GM21526 (cell line): Measurements from ENCODE around the gene SERPINA6.
"Not testable (repeated sequence)": the region's sequence is repeated elsewhere in the genome, so short reads cannot be mapped to it uniquely, and the experiment has no call there.

ENCODE experiments used
- ATAC-seq: cut with Tn5 transposase; IDR thresholded peaks from one replicate; pipeline ENCODE4 v1.9.1; 2021; ENCODE audit warnings: moderate library complexity; ENCODE audit not compliant: unreplicated experiment, low FRiP score

The SERPINA6 gene

DNA sequence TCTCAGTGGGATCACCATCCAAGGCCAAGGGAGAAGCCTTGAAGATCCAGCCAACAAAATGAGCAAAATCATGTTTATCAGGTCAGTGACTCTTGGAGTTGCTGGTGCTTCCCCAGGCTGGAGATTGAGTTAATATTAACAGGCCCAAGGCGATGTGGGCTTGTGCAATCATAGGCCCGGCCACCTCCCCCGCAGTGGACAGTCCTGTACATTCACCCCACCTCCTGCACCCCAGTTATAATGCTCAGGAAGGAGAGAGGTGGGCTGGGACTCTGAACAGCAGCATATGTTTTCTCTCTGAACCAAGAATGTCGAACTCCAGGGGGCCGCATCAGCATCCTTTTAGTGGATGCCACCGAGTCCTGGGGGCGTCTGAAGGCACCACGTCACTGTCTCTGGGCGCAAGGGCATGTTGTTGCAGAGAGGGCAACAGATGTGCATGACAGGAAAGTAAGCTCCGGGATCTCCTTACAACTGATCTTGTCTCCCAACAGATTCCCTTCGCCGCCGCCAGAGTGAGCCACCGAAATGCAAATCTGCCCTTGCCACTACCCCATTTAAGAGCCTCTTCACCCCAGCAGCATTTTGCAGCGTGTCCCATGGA lies 32.2 kb upstream of the SERPINA6 start:
- no peak for ATAC-seq

DNA sequence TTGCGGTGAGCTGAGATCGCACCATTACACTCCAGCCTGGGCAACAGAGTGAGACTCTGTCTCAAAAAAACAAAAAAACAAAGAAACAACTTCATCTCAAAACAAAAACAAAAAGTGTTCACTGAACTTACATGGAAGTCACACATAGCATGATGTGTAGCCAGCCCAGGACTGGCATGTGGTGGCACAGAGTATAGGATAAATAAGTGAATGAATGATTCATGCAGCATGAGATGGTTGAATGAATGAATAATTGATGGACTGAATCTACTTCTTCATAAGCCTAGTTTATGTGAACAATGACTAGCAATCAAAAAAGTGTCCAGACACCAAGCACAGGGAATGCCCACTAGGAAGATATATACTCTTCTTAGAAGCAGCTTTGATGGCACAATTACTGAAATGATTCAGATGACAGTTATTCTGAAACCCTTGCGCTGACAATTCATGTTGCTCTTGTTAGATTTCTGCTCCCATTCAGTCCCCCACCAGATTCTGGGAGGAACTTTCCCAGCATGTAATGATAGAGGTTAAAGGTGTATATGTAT lies 31.6 kb upstream of the SERPINA6 start:
- ATAC-seq, result no peak

DNA sequence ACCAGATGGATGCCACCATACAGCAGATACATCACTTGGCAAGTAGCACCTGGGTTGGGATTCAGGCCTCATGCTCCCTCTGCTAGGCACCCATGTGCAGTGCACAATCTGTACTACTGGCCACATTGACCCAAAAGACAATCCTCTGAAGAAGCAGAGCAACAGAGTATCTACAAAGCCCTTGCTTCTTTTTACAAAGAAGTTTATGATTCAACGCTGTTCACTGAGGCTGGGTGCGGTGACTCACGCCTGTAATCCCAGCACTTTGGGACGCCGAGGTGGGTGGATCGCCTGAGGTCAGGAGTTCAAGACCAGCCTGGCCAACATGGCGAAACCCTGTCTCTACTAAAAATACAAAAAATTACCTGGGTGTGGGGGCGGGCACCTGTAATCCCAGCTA lies 31.1 kb upstream of the SERPINA6 start:
- ATAC-seq, result not testable (repeated sequence)

DNA sequence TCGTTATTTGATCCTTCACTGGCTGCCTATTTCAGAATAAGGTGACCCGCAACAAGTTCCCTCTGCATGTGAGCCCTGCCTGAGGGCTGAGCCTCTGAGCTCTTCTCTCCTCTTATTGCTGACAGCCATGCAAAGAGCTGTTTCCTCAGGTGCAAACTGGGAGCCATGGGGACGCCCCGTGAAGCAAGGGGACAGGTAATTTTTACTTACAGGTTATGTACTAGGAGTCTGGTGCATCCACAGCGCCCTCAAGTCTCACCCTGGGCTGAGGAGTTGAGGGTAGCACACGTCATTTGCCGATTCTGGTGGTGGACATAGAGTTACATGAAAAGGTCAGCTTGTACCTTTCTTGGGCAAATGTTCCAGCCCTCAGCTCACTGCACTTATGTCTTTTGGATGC lies 26.1 kb upstream of the SERPINA6 start:
- ATAC-seq, result no peak

DNA sequence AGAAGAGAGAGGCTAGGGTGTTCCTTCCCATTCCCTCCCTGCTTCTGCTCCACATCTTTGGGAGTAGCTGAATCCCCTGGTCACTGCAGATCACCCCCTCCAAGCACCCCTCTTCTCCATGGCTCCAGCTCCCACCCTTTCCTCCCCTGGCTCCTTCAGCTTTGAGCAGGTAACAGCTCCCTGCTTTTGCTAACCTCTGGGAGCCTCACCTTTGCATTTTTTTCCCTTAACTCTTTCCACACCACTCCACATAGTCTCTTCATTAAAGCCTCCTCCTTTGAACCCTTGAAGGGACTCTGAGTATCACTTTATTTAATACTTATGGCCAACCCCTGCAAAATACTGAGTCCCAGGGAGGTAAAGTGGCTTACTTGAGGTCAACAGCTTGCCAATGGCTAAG lies 25.7 kb upstream of the SERPINA6 start:
- ATAC-seq, result no peak

DNA sequence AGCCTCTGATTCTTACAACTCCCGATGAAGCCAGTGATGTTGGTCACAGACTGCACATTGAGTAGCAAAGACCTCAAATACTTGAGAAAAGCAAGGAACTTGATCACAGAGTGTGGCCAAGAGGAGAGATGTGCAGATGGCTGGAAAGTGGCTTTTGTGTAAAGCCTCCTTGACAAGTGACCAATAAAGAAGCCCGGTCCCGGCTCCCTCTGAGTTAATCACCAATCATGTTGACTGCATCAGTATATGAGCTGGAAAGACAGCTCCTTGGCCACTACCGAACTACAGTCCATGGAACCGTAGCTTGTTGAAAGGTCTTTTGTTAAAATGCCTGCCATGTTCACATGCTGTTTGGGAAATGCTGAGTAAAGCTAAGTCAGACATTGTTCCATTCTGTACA lies 23.7 kb upstream of the SERPINA6 start:
- no peak for ATAC-seq

DNA sequence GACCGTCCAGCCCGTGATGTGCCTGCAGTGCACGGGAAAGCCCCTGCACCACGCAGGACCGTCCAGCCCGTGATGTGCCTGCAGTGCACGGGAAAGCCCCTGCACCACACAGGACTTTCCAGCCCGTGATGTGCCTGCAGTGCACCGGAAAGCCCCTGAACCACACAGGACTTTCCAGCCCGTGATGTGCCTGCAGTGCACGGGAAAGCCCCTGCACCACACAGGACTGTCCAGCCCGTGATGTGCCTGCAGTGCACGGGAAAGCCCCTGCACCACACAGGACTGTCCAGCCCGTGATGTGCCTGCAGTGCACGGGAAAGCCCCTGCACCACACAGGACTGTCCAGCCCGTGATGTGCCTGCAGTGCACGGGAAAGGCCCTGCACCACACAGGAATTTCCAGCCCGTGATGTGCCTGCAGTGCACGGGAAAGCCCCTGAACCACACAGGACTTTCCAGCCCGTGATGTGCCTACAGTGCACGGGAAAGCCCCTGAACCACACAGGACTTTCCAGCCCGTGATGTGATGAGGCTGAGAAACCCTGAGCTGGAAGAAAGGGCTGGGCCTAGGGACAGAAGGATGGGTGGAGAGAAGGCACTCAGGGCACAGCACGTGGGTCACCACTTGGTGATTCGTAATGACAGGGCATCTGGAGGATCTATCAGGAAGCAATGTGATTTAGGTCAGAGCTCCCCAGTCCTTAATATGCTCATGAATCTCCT lies 23.1 kb upstream of the SERPINA6 start:
- peak; percentile 56 for ATAC-seq

DNA sequence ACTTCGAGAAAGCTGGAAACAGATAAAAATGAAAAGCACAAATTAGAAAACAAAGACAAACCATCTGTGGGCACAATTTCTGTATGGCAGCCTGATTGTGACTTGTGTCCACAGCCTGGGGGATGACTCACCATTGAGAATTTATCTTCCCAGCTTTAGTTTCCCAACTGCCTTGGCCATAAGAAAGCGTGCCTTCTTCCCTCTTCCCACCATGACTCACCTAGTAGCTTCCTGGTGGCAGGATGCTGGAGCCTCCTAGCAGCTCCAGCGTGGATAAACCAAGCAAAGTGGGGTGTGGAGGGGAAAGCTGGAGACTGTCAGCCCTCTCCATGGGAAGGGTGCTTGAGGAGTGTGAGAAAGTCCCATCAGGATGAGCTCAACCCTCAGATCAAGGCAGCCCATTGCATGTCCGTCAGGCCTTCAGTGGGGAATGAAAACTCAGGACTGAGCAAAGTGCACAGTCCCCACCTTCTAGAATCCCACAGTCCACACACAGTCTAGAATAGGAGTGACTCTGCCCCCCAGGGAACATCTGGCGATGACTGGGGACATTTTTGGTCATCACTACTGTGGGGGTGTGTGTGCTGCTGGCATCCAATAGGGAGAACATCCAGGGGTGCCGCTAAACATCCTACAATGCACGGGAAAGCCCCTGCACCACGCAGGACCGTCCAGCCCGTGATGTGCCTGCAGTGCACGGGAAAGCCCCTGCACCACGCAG lies 22.4 kb upstream of the SERPINA6 start:
- no peak for ATAC-seq

DNA sequence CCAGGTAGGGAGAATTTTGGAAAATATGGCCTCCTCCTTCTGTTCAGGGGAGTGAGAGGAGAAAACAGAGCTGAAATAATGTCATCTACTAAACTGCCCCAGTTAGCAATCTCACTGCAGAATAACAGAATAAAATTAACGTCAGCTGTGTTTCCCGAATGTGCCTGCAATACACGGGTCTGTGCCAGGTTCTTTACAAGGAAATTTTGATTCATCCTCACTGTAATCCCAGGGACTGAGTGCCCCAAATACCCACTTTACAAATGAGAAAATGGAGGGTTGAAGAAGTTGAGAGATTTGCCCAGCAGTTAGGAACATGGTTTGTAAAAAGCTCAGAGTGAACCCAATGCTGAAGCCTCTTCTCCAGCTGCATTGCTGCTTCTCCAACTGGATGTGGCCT lies 21.3 kb upstream of the SERPINA6 start:
- ATAC-seq, result no peak

DNA sequence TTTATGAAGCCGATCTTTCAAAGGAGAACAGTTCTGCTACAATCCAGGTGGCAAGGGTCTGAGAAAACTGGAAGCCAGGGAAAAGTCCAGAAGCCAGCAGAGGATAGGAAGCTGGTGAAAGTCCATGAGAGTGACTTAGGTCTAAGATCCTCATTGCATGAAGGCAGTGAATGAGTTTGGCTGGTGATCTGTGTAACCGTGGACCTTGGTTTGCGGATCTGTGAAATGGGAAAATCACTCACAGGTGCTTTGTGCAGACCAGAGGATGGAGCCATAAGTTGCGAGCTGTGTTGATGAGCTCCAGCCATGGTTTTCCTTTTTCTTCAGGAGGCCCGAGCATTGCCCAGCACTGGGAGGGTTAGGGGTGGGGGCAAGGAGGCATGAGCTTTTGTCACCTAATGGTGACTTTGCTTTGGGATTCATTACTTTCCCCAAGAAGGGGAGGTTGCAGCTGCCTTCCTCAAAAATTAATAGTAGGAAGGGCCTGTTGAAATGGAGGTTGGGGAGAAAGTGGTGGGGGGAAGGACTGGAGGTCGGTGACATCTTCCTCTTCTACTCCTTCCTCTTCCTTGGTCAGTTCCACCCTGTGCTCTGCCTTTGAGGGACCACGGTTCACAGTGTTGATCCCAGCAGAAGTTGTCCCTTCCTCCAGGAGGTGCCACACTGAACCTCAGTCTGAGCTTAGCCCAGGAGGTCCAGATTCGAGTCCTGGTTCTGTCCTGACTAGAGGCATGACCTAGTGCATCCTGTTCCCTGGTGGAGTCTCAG lies 20.3 kb upstream of the SERPINA6 start:
- ATAC-seq, result no peak

DNA sequence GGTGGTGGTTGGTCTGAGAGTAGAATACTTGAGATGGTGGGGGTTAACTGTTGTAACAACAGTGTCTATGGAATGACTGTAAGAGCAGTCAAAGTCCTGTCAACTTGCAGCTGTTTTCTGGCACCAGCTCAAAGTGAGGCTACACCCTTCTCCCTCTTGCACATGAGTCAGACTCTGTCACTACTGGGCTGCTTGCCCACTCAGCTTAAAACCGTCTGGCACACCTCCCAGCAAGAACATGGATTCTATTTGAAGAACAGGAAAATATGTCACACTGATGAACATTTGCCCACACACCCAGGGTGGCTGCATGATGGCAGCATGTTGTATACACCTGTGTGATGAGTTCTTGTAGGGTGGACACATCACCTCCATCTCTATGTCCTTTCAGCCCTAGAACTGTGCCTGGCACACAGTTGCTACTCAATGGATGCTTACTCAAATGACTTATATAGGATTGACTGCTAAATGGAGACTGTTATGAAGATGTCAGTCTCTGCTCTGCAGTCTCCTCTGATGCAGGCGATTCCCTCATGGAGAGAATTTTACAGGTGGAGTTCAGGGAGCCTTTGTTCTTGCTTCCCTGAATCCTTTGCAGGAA lies 19.3 kb upstream of the SERPINA6 start:
- ATAC-seq, result no peak

DNA sequence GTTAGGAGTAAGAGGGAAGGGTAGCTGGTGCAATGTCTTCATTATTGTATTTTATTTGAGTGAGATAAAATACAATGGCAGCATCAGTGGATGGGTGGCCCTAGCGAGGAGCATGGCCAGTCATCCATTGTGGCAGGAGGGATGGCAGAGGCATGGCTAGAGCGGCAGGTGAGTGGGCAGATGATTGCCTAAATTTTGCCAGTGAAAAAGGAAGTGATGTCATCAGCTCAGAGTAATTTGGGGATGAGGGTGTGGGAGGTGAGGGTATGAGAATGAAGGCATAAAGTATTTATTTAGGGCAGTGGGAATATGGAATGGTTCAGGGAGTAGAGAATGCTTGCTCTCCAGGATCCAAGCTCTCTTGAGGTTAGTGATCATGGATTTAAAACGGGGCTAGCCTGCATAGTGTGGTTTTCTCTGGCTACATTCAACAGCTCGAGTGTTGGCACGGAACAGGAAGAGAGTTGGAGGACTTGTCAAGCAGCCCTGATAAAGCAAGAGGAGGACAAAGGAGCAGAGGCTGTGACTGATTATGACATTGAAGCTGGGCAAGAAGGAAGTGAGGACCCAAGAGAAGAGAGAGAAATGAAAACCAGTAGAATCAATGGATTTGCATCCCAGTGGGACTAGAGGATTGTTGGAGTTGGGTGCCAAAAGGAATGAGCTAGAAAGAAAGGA lies 18.7 kb upstream of the SERPINA6 start:
- ATAC-seq, result no peak

DNA sequence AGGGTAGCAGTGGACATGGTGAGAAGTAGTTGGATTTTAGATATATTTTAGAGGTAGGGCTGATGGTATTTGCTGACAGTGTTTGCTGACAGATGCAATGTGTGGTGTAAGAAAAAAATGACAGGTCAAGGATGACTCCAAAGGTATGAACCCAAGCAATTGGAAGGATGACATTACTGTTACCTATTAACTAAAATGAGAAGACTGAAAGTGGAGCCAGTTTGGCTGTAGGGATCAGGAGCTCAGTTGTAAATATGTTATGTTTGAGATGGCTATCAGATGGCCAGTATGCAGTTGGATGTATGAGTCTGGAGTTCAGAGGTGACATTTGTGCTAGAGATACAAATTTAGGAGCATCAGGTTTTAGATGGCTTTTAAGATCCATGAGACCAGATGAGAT lies 17.4 kb upstream of the SERPINA6 start:
- no peak for ATAC-seq

DNA sequence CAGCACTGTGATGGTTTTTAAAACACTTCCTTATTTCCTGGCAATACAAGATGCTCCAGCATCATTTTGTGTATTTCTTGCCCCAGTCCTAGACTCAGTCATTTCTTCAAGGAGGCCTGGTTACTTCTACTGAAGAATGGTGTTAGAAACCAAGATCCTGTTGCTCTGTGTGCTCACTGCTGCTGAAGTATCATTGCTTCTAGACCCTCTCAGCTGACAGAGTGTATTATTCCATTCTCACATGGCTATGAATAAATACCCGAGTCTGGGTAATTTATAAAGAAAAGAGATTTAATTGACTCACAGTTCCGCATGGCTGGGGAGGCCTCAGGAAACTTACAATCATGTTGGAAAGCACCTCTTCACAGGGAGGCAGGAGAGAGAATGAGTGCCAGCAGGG lies 14.9 kb upstream of the SERPINA6 start:
- ATAC-seq, result no peak

DNA sequence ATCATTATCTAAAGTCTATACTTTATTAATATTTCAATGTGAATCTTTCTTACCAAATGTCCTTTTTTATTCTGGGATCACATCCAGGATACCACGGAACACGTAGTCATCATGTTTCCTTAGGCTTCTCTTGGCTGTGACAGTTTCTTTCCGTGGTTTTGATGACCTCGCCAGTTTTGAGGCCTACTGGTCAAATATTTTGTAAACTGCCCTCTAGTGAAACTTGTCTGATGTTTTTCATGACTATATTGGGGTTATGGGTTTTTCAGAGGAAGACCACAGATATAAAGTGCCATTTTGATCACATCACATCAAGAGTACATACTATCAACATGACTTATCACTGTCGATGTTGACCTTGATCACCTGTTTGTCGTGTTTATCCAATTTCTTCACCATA lies 14.1 kb upstream of the SERPINA6 start:
- no peak for ATAC-seq

DNA sequence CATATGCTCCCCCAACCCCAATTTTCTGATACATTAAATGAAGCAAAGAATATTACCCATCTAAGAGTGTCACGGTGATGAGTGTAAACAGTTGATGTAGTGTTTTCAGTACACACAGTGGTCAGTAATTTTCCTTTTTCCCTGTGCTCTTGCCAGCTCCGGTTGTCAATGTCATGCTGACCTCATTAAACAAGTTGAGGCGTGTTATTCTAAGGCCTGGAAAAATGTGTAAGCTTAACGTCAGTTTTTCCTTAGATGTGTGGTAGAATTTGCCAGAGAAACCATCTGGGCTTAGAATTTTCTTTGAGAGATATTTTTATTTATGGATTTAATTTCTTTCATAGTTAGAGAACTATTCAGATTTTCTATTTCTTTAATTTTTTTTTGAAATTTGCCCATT lies 11.7 kb upstream of the SERPINA6 start:
- ATAC-seq, result no peak

DNA sequence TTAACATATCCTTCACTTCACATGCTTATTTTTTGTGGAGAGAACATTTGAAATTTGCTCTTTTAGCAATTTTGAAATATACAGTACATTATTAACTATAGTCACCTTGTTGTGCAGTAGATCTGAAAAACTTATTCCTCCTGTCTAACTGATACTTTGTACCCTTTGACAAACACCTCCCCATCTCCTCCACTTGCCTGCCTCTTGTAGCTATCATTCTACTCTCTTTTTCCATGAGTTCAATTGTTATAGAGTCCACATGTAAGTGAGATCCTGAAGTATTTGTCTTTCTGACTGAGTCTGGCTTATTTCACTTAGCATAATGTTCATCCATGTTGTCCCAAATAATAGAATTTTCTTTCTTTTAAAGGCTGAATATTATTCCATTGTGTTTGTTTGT lies 9.5 kb upstream of the SERPINA6 start:
- no peak for ATAC-seq

DNA sequence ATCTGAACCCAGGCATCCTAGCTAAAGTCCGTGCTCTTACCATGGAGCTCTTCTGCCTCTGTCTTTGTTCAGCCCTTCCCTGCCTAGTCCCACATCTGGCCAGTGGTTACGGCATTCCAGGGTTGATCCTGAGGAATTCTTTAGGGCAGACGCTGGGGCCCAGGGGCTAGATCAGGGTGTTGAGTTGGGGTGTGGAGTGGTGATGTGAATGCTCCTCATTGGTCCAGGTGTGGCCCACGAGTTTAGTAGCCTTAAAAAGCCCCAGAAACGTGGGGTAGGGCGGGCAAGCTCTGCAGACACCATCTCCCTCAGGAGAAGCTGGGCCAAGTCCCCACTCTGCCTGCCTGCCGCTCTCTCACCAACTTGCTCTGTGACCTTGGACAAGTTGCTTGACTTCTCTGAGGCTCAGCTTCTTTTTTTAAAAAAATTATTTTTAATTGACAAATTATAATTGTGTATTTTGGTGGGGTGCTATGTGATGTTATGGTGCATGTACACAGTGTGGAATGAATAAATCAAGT lies 9.0 kb upstream of the SERPINA6 start:
- no peak for ATAC-seq

DNA sequence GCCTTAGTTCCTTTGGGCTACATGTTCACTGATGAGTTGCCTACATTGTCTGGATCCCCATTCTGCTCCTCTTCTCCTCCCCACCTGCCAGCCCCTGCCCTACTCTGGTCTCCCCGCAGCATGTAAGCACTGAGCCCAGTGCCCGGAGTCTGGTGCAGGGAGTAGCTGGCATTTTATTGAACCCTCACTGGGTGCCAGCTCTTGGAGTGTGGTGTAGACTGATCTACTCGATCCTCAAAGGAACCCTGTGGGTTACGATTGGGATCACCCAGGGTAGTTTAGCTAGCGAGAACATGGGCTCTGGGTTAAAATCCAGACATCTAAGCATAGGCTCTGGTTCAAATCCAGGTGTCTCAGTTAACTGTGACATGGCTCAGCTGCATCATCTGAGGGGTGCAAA lies 8.3 kb upstream of the SERPINA6 start:
- ATAC-seq, result no peak

DNA sequence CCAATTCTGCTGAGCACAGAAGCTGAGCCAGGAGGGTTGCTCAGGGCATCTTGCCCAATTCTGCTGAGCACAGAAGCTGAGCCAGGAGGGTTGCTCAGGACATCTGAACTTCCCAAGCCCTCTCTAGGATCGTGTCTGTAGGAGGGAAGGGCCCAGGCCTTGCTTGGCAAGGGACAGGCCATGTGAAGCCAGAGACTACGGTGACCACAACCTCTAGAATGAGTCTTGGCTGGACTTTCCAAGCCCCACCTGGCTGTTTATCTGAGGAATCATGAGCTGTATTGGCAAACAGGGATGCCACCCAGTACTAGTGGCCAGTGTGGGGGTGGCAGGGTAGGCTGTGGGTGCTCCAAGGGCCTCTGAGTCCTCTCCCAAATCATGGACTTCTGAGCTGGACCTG lies 7.7 kb upstream of the SERPINA6 start:
- no peak for ATAC-seq
